ENCODE results near the gene IGFBP5. TPM values are rescaled to one million over a fixed set of nuclear protein-coding genes. Genes with fewer than 3 reads are reported as not detected.

Gene IGFBP5
- total RNA-seq, 4 donors from 2014 or later, result 178 to 1,859 (median 1,369) TPM

GRCh38 chr2:216690853-216691741 lies 4.3 kb downstream of the IGFBP5 start:
- WGBS, 2 donors, result 2 to 4% methylated on average over 23 of the region's 23 CpGs
- DNase-seq (ENCODE audit: low spot score in 2 of 2), result peak; percentile 81 to 85
- Histone ChIP-seq H3K27me3 (peaks cover 0 to 8% of the 10 kb centered on the region in 2 donors), H3K27ac (peak overlapping the region; percentile 53 to 96 (median 86)), H3K4me3 (peak overlapping the region; percentile 38 to 69 (median 51)), H3K9me3 (no peaks in the 10 kb centered on the region), H3K4me1 (peaks cover 0 to 92% (median 41%) of the 10 kb centered on the region in 4 donors), H3K36me3 (peaks cover 0 to 10% (median 0%) of the 10 kb centered on the region in 3 donors)
- TF ChIP-seq POLR2A (IDR thresholded peaks at IDR 0.05), result peak in 1 of 2 donors; percentile 38
- TF ChIP-seq EP300 (IDR thresholded peaks at IDR 0.05), result peak in 1 of 2 donors; percentile 58
- TF ChIP-seq CTCF (IDR thresholded peaks at IDR 0.05), result no peak

GRCh38 chr2:216690456-216690852 lies 4.9 kb downstream of the IGFBP5 start:
- Histone ChIP-seq H3K36me3 (peaks cover 0 to 10% (median 0%) of the 10 kb centered on the region in 3 donors), H3K27ac (peak overlapping the region; percentile 35 to 96 (median 86)), H3K4me3 (peak overlapping the region; percentile 20 to 69 (median 51)), H3K4me1 (peaks cover 0 to 90% (median 40%) of the 10 kb centered on the region in 4 donors), H3K9me3 (no peaks in the 10 kb centered on the region), H3K27me3 (peaks cover 0 to 8% of the 10 kb centered on the region in 2 donors)
- 14 to 21% methylated on average over 5 to 6 of the region's 6 CpGs for WGBS, 2 donors
- no peak for DNase-seq (ENCODE audit: low spot score in 2 of 2)
- TF ChIP-seq POLR2A (IDR thresholded peaks at IDR 0.05) (no peak), CTCF (IDR thresholded peaks at IDR 0.05) (no peak), EP300 (IDR thresholded peaks at IDR 0.05) (no peak)

GRCh38 chr2:216689397-216689796 lies 6.0 kb downstream of the IGFBP5 start:
- no peak for TF ChIP-seq EP300 (IDR thresholded peaks at IDR 0.05)
- no peak for TF ChIP-seq POLR2A (IDR thresholded peaks at IDR 0.05)
- no peak for TF ChIP-seq CTCF (IDR thresholded peaks at IDR 0.05)
- Histone ChIP-seq H3K27ac (peak overlapping the region in 3 of 4 donors; percentile 80 to 96 (median 91)), H3K4me3 (peak overlapping the region in 1 of 4 donors; percentile 69), H3K36me3 (peaks cover 0 to 10% (median 0%) of the 10 kb centered on the region in 3 donors), H3K9me3 (no peaks in the 10 kb centered on the region), H3K4me1 (peaks cover 0 to 90% (median 35%) of the 10 kb centered on the region in 4 donors), H3K27me3 (peaks cover 0 to under 1% of the 10 kb centered on the region in 2 donors)
- DNase-seq (ENCODE audit: low spot score in 2 of 2), result no peak
- WGBS, 2 donors, result 66 to 84% methylated on average over 3 of the region's 3 CpGs

- Histone ChIP-seq H3K27me3 (no peaks in the 10 kb centered on the region), H3K4me1 (peaks cover 0 to 91% (median 33%) of the 10 kb centered on the region in 4 donors), H3K36me3 (peaks cover 0 to 10% (median 0%) of the 10 kb centered on the region in 3 donors), H3K9me3 (no peaks in the 10 kb centered on the region), H3K27ac (peak overlapping the region in 3 of 4 donors; percentile 80 to 96 (median 91)), H3K4me3 (peak overlapping the region in 1 of 4 donors; percentile 69)
- 43 to 54% methylated on average over 9 of the region's 9 CpGs for WGBS, 2 donors
- TF ChIP-seq EP300 (IDR thresholded peaks at IDR 0.05), result no peak
- TF ChIP-seq POLR2A (IDR thresholded peaks at IDR 0.05), result no peak
- TF ChIP-seq CTCF (IDR thresholded peaks at IDR 0.05), result no peak
- DNase-seq (ENCODE audit: low spot score in 2 of 2), result no peak
Measured at GRCh38 chr2:216688731-216689340, 6.5 kb downstream of the IGFBP5 start.

All from tibial nerve (tissue), 4 donors.